HG02840 (cell line): Measurements from ENCODE around the gene SMARCA4.

Experiments
- ATAC-seq: cut with Tn5 transposase; IDR thresholded peaks from one replicate; pipeline ENCODE4 v1.9.1; 2021; ENCODE audit warnings: mild to moderate bottlenecking, moderate library complexity, moderate number of reproducible peaks; ENCODE audit not compliant: unreplicated experiment, low FRiP score

The SMARCA4 gene

DNA sequence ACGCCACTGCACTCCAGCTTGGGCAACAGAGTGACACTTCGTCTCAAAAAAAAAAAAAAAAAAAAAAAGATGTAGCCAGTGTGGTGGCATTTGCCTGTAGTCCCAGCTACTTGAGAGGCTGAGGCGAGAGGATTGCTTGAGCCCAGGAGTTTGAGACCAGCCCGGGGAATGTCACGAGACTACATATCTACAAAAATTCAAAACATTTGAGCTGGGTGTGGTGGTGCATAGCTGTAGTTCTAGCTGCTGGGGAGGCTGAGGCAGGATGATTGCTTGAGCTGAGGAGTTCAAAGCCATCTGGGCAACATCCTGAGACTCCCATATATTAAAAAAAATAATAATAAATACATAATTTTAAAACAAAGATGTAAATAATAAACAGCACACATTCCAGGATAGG is 46.6 kb downstream of the SMARCA4 start:
- ATAC-seq: no peak

DNA sequence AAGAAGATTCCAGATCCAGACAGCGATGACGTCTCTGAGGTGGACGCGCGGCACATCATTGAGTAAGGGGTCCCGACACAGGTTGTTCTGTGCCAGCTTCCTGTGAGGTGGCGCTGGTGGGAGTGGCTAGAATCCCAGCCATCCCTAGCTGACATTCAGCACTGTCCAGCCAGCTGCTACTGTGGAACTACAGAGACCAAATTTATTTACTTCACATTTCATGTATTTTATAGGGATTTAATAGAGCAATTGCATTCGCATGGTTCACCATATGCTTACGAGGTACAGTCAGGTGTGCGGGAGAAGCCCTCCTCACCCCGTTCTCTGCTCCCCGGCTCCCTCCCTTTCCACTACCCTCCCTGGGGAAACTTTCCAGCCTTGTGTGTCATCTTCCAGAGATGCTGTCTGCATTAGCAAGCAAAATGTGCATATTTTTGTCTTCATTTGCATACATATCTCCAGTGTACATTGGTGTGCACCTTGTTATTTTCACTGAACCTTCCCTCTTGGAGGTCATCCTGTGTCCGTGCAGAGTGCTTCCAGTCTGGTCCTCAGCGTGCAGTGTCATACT is 47.2 kb downstream of the SMARCA4 start:
- no peak for ATAC-seq

DNA sequence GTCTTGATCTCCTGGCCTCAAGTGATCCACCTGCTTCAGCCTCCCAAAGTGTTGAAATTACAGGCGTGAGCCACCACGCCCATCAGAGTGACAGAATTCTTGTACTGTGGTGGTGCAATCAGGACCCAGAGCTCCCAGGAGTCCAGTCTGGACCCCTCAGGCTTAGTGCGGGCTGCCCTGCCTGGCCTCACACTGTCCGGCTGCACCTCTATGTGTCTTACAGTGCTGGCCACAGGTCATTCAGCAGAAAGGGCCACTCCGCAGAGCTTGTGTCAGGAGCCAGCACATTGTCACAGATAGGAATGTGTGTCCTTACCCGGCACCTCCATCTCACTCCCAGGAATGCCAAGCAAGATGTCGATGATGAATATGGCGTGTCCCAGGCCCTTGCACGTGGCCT is 49.2 kb downstream of the SMARCA4 start:
- ATAC-seq: no peak

DNA sequence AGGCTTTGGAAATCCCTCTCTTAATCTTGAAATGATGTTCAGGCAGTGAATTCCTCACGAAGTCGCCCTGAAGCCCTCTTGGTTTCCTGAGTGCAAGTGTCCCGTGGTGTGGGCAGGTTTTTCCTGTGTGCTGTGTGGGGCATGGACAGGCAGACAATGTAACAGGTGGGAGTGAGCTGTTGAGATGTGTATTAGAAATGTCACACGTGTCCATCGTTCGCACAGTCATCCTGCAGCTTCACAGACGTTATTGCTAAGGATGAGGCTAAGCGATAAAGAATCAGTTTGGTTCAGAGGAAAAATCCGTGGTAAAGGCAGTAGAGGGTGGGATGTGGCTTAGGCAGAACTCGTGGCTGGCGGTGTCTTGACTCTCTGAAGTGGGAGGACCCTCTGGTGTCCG is 51.7 kb downstream of the SMARCA4 start:
- ATAC-seq: no peak

DNA sequence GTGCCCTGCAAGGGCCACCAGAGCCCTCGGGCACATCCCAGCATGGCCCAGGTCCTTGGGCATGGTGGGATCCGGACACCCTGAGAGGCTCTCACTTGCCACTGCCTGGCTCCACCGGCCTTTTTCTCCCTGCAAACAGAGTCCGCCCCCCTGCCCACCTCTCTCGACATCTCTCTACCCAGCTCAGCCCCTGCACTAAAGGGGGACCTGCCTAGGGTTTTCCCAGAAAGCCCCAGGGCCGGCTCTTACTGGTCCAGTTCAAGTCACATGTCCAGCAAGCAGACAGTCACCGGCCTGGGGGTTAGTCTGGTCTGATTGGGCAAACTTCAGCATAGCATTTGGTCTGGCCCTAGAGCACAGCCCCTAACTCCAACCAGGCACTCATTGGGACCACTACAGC is 52.9 kb downstream of the SMARCA4 start:
- no peak for ATAC-seq

DNA sequence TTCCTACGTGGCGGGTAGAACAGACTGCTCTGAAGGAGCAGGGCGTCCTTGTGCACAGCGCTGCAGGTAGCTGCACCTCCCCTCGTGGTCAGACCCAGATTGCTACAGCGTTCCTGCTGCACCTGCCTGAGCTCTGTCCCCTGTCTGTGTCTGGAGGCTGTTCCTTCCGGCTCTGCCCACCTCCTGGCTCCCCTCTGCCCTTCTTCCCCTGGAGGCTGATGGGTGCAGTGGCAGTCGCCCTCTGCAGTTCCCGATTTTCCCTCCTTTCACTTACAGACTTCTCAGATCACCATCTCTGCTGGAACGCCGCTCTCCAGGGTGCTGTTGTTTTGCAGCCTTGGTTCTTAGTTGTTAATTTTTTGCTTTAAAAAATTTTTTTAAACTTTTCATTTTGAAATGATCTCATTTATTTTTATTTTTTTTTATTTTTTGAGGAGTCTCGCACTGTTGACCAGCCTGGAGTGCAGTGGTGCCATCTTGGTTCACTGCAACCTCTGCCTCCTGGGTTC is 53.6 kb downstream of the SMARCA4 start:
- no peak for ATAC-seq

DNA sequence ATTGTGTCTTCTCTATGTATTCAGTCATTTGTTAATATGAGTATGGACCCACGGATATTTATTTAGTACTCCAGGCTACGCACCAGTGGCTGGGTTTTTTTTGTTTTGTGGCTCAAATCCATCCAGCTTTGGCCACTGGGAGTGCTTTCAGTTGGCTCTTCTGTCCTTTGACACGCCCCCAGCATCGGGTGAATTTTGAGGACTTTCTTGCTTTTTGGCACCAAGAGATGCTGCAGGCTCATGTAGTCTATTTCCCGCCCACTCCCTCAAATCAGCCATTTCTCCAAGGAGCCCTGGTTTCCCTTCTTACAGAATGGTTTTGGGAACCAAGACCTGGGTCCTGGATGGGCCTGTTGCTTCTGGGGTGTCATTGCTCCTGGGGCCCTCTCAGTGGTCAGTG is 55.8 kb downstream of the SMARCA4 start:
- no peak for ATAC-seq

DNA sequence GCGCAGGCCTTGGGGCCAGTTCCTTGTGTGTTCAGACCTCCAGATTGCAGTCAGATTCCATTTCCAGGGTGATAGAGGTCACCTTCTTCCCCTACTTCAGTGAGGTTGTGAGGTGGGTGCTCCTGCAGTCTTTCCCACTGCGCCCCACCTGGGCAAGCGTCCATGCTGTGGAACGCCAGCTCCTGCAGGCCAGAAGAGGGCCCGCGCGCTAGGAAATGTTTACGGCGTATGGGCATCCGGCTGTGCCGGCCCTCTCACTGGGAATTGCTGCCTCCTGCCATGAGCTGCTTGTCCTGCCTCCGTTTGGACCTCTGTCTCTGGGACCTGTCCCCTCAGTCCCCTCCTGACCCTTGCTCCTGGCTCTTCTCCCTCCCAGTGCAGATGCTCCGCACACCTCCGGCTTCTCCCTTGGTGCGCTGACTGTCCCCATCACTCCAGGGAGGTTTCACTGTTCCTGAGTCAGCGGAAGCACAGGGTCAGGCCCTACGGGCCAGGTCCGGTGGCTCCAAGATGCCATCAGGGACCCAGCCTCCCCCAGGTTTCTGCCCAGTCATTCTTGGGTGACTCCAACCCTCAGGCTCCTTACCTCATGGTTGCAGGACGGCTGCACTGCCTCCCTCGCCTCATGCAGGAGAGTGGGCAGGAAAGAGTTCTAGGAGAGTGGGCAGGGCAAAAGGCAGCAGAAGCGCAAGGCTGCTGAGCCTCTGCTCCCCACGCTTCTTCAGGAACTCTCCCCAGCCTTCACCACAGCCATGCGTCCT is 56.6 kb downstream of the SMARCA4 start:
- ATAC-seq: no peak

DNA sequence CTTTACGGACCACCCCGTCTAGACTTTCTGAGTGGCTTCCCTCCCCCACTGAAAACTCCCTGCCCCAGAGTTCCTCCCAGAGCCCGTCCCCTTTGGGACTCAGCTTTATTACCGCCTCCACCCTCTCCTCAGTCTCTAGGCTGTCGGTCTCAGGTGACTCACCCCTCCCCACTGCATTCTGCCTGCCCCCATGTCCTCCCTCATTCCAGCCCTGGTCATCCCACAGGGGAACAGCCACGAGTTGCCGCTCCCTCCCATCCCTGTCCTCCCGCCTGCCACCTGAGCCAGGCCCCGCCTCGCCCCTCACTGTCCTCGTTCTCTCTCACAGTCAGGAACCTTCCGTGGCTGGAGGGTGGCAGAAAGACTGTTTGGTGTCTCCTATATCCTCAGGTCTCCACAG is 57.3 kb downstream of the SMARCA4 start:
- no peak for ATAC-seq

DNA sequence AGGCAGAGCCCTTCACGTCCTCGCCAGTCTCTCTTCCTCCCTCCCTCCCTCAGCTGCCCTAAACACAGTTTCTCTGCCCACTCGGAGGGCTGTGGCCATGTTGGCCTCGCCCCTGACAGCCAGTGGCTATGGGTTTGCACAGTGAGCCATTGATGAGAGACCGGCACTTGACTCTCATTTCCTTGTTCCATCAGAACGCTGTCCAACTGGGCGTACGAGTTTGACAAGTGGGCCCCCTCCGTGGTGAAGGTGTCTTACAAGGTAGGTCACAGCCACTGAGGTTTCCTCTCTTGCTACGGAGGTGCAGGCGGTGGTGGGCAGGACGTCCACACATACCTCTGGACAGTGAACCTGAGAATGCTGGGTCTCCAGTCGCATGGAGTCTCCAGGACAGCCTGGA is 57.9 kb downstream of the SMARCA4 start:
- no peak for ATAC-seq

DNA sequence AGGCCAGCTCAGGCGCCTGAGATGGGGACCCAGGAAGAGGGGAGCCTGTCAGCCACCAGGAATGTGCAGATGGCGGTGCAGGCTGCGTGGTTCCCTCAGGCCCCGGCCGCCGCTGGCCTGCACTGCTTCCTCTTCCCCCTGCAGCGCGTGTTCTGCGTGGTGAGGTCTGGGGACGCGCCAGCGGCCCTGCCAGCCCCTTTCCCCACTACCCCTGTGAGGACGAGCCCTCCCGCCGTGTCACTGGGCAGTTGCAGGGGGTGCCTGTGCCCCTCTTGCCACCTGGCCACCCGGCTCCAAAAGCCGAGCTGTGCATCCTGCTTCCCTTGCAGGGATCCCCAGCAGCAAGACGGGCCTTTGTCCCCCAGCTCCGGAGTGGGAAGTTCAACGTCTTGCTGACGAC is 58.4 kb downstream of the SMARCA4 start:
- no peak for ATAC-seq

DNA sequence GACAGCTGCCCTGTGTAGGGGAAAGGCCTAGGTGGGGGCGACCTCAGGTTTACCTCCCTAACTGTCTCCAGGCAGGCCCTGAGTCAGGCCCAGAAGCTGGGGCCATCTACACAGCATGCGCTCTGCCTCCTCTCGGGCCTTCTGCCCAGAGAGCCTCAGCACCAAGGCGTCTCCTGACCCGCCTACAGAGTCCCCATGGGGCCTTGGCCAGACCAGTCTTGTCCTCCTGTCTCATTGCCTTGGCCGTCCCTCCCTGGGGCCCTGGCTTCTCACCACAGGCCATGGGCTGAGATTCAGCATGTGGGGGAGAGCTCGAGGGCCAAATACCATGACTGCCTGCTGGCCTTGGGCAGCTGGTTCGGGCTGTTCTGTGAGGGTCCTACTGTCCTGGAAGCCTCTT is 59.0 kb downstream of the SMARCA4 start:
- ATAC-seq: no peak

DNA sequence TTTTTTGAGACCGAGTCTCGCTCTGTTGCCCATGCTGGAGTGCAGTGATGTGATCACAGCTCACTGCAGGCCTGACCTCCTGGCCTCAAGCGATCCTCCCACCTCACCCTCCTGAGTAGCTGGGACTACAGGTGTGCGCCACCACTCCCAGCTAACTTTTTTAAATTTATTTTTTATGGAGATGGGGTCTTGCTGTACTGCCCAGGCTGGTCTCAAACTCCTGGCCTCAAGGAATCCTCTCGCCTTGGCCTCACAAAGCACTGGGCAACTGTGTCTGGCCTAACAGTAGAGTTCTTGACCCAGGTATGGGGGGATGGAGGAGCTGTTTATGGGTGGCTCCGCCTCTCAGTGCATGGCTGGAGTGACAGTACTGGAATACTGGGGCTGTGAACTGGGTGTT is 59.6 kb downstream of the SMARCA4 start:
- no peak for ATAC-seq

DNA sequence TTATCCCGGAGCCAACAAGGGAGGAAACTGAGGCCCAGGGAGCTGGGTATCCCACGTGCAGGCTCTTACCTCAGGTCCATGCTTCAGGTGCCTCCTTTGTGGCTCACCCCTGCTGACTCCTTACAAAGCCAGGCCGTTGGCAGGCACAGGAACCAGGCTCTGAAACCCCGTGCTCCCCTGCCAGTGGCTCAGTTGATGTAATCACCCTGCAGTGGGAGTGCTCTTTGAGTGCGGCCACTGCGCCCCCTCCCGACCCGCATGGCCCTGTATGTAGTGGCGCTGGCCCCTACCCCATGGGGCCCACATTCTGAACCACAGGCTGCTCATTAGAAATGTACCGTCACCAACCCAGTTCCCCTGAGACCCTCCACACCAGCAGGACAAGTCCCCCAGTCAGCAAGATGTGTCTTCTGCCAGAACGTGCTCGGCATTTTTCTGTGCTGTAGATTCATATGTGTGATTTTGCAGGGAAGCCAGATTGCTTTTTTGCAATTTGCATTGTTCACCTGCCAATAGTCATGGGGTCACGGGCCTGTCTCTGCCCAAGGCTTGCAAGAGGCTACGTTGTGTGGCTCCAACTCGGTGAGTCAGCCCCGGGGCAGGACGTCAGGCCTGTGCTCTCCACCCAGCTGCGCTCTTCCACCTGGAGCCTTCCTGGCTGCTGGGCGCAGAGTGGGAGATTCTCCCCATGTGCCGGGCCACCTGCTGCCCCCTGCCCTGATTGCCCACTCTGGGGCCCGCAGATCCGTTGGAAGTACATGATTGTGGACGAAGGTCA is 60.3 kb downstream of the SMARCA4 start:
- ATAC-seq: no peak

DNA sequence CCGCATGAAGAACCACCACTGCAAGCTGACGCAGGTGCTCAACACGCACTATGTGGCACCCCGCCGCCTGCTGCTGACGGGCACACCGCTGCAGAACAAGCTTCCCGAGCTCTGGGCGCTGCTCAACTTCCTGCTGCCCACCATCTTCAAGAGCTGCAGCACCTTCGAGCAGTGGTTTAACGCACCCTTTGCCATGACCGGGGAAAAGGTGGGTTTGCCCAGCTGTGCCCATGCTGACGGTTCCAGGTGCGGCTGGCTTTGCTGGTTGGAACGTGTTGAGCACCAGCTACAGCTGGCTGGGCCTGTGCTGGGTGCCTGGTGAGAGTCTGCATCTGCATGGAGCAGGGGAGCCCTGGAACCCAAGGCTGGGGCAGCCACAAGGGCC is 60.9 kb downstream of the SMARCA4 start:
- ATAC-seq: no peak

DNA sequence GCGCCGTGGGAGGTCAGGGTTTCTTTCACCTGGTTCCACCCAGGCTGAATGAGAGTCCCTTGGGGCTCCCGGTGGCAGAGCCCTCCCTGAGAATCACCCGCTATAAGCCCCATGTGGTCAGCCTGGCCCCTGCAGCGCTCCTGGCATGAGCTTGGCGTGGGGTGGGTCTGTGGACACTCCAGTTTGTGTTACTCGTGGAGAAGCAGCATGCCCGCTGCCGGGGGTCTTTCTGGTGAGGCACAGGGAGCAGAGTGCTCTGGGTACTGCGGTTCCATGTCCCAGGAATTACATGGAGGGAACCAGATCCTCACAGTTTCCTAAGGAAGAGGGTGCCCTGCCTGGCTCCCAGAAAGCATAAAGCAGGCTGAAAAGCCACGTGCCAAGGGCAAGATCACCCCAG is 62.2 kb downstream of the SMARCA4 start:
- no peak for ATAC-seq

DNA sequence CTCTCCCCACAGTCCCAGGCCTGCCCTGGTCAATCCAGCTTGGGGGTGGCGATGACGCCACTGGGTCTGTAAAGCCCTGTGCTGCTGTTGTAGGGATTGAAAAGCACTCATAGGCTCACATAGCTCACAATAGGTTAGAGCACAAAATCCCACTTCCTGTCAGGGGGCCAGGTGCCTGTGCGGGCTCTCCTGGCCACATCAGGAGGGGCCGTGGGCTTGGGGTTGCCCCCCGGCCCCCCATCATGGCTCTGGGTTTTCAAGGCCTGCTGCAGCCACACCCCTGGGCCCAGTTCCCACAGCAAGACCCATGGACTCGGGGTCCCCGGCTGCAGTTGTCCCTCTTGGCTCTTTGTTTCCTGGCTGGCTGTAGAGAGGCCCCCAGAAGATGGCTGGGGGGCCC is 62.9 kb downstream of the SMARCA4 start:
- ATAC-seq: no peak

DNA sequence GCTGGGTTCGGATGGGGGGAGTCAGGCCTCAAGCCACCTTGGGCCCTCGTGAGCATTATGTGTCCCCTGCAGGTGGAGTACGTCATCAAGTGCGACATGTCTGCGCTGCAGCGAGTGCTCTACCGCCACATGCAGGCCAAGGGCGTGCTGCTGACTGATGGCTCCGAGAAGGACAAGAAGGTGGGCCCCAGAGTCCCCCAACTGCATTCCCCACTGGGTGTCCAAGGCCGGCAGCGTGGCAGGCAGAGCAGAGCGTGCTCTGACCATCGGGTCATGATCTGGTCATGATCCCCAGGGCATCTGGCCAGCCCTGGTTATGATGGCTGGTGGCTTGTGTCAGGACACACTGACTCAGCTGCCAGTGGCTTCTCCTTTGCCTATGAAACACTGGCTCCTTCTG is 63.4 kb downstream of the SMARCA4 start:
- ATAC-seq: no peak

DNA sequence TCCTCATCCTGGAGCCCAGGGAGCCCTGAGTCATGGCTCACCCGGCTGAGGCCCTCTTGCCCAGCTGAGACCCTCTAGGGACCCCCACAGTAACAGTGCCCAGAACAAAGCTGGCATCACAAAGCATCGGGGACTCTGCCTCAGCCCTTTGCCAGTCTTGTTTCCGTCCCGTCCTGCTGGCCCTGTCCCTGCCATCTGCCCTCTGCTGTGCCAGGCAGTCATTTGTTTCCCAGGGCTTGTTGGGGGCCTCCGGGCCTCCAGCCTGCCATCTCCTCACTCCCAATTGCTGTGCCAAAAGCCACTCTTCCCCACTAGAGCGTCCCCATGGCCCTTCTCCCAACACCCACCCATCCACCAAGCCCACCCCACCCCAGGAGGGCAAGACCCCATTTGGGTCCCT is 64.2 kb downstream of the SMARCA4 start:
- no peak for ATAC-seq

DNA sequence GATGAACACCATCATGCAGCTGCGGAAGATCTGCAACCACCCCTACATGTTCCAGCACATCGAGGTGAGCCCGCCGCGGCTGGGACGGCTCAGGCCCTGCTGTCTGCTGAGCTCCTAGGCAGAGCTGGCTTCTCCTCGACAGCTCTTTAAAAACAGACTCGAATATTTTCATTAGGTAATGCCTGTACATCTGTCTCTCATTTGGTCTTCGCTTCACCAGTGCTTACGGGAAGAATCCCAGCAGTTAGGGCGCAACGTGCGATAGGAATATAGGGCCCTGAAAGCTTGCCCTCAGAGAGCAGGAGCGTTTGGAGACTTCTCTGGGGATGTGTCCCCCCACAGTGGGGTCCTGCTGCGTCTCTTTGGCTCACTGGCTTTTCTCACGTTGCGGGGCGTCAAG is 64.6 kb downstream of the SMARCA4 start:
- no peak for ATAC-seq

DNA sequence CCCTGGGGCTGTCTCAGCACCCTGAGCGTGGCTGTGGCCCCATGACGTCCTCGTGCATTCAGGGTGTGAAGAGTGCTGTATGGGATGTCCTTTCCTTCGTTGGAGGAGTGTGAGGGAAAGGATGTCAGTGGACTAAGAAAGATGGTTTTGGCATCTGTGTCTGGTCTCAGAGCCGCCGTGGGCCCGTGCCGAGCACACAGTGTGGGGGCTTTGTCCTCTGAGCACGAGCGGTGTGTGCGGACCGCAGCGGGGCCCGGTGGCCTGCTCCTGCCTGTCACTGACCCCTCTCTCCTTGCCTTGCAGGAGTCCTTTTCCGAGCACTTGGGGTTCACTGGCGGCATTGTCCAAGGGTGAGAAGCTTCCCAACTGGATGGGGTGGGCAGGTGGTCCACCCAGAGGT is 65.2 kb downstream of the SMARCA4 start:
- ATAC-seq: no peak

DNA sequence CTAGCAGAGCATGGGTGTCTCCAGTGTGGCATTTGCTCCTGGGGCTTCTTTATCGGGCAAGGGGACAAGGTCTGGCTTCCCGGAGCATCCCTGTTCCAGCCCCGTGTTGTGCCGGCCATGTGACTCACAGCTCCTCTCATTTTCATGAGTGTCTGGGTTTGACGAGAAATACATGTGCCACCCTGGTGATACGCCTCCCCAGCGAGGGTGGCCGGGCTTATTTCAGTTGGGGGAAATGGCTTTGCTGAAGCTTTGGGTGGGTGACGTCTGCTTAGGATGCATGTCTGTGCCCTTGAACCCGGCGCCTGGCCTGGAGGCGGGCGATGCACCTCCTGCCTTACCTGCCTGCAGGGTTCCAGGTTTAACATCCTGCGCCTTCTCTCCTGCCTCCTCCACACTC is 66.6 kb downstream of the SMARCA4 start:
- ATAC-seq: no peak
